WTC11 (cell line): ENCODE measurements around the gene ZC3H14. TPM values are rescaled to one million over a fixed set of nuclear protein-coding genes. Genes with fewer than 3 reads are reported as not detected.

Source experiments
- ATAC-seq: fragments of 200-7000 bp; cut with Tn5 transposase; 2 replicates; pipeline ENCODE4 v1.10.0; 2021; ENCODE audit warnings: mild to moderate bottlenecking, moderate library complexity
- CTCF ChIA-PET: fragments of 300-600 bp; sonication (Branson Sonifier 250); formaldehyde crosslinking; loops from one replicate; lab custom pipeline; 2021; ENCODE audit warnings: antibody characterized with exemption; lab: Charles Lee
- POLR2A ChIA-PET: fragments of 350-600 bp; sonication (Branson Sonifier 250); formaldehyde crosslinking; loops from one replicate; lab custom pipeline; 2021; ENCODE audit warnings: antibody characterized with exemption; lab: Charles Lee
- DNase-seq: peaks from one replicate; pipeline ENCODE4 v3.0.0; 2021; ENCODE audit warnings: low spot score
- H3K27ac Mint-ChIP-seq: 2 replicates; pipeline ENCODE4 v1.8.0; 2021; ENCODE audit warnings: mixed read lengths
- H3K27me3 Mint-ChIP-seq: 2 replicates; pipeline ENCODE4 v1.8.0; 2021; ENCODE audit warnings: low read depth, mild to moderate bottlenecking, moderate library complexity, mixed read lengths
- H3K36me3 Mint-ChIP-seq: 2 replicates; pipeline ENCODE4 v1.8.0; 2021; ENCODE audit warnings: mixed read lengths
- H3K4me1 Mint-ChIP-seq: 2 replicates; pipeline ENCODE4 v1.8.0; 2022; ENCODE audit warnings: mixed read lengths
- H3K4me3 Mint-ChIP-seq: 2 replicates; pipeline ENCODE4 v1.8.0; 2021; ENCODE audit warnings: mild to moderate bottlenecking, moderate library complexity, mixed read lengths
- H3K9me3 Mint-ChIP-seq: 2 replicates; pipeline ENCODE4 v1.8.0; 2021; ENCODE audit warnings: mixed read lengths
- ELF4 ChIP-seq: sonication (generic); formaldehyde crosslinking; IDR thresholded peaks from 2 replicates; pipeline ENCODE4 v1.8.1; 2022; ENCODE audit warnings: low read depth, mild to moderate bottlenecking, moderate library complexity, missing genetic modification reagents
- GRHL2 ChIP-seq: fragments of 250-450 bp; sonication (Bioruptor Pico); IDR thresholded peaks from 2 replicates; pipeline ENCODE4 v1.8.0; 2022; ENCODE audit warnings: mild to moderate bottlenecking, moderate library complexity; ENCODE audit not compliant: insufficient replicate concordance, severe bottlenecking
- MAX ChIP-seq: sonication (generic); formaldehyde crosslinking; IDR thresholded peaks from 2 replicates; pipeline ENCODE4 v1.8.0; 2022; ENCODE audit warnings: mild to moderate bottlenecking, missing genetic modification reagents
- OVOL2 ChIP-seq: fragments of 250-450 bp; sonication (Bioruptor Pico); IDR thresholded peaks from 2 replicates; pipeline ENCODE4 v1.9.0; 2021; ENCODE audit warnings: mild to moderate bottlenecking, borderline replicate concordance
- RELA ChIP-seq: sonication (generic); formaldehyde crosslinking; IDR thresholded peaks from 2 replicates; pipeline ENCODE4 v1.8.1; 2022; ENCODE audit warnings: missing genetic modification reagents, mild to moderate bottlenecking, borderline replicate concordance
- TEAD1 ChIP-seq: sonication (generic); formaldehyde crosslinking; IDR thresholded peaks from 2 replicates; pipeline ENCODE4 v1.8.0; 2022; ENCODE audit warnings: mild to moderate bottlenecking, missing genetic modification reagents
- TEAD4 ChIP-seq: sonication (generic); formaldehyde crosslinking; IDR thresholded peaks from 2 replicates; pipeline ENCODE4 v1.8.0; 2022; ENCODE audit warnings: mild to moderate bottlenecking, missing genetic modification reagents
- ZNF138 ChIP-seq: sonication (generic); formaldehyde crosslinking; conservative IDR thresholded peaks from 2 replicates; pipeline ENCODE4 v1.8.1; 2022; ENCODE audit warnings: mild to moderate bottlenecking, moderate library complexity, missing genetic modification reagents
- ZNF281 ChIP-seq: sonication (generic); formaldehyde crosslinking; IDR thresholded peaks from 2 replicates; pipeline ENCODE4 v1.8.0; 2023; ENCODE audit warnings: mild to moderate bottlenecking, missing genetic modification reagents
- ZNF416 ChIP-seq: fragments of 250-450 bp; sonication (Bioruptor Pico); IDR thresholded peaks from 2 replicates; pipeline ENCODE4 v1.9.0; 2021; ENCODE audit warnings: mild to moderate bottlenecking, inconsistent platforms
- total RNA-seq: library from RNA; stranded (reverse); gene quantifications from 3 replicates; pipeline ENCODE4 v1.2.3, GENCODE V29; 2021
- TF ChIP-seq, protein P1 (sequence below): sonication (generic); formaldehyde crosslinking; IDR thresholded peaks from 2 replicates; pipeline ENCODE4 v1.8.1; 2022; ENCODE audit warnings: low read depth, missing genetic modification reagents, borderline replicate concordance
- TF ChIP-seq, protein P2 (sequence below): sonication (generic); formaldehyde crosslinking; IDR thresholded peaks from 2 replicates; pipeline ENCODE4 v1.8.1; 2023; ENCODE audit warnings: mild to moderate bottlenecking, missing genetic modification reagents, moderate library complexity
- TF ChIP-seq, protein P3 (sequence below): sonication (generic); formaldehyde crosslinking; IDR thresholded peaks from 2 replicates; pipeline ENCODE4 v1.8.1; 2023; ENCODE audit warnings: mild to moderate bottlenecking, missing genetic modification reagents
- TF ChIP-seq, protein P4 (sequence below): sonication (generic); formaldehyde crosslinking; IDR thresholded peaks from 2 replicates; pipeline ENCODE4 v1.8.1; 2022; ENCODE audit warnings: missing genetic modification reagents, borderline replicate concordance
- TF ChIP-seq, protein P5 (sequence below): fragments of 250-450 bp; sonication (Bioruptor Pico); IDR thresholded peaks from 2 replicates; pipeline ENCODE4 v2.1.2; 2022; ENCODE audit warnings: mild to moderate bottlenecking, moderate library complexity

The ZC3H14 gene
- total RNA-seq, 1 experiment from 2014 or later: 64.9 TPM

- CTCF ChIA-PET: no interaction called here
- TF ChIP-seq, protein P1, sequence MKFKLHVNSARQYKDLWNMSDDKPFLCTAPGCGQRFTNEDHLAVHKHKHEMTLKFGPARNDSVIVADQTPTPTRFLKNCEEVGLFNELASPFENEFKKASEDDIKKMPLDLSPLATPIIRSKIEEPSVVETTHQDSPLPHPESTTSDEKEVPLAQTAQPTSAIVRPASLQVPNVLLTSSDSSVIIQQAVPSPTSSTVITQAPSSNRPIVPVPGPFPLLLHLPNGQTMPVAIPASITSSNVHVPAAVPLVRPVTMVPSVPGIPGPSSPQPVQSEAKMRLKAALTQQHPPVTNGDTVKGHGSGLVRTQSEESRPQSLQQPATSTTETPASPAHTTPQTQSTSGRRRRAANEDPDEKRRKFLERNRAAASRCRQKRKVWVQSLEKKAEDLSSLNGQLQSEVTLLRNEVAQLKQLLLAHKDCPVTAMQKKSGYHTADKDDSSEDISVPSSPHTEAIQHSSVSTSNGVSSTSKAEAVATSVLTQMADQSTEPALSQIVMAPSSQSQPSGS (CRISPR knock-in tag): no peak
- TF ChIP-seq RELA (CRISPR knock-in tag): no peak
- TF ChIP-seq GRHL2 (CRISPR knock-in tag): no peak
- no peak for TF ChIP-seq TEAD4
- TF ChIP-seq, protein P2, sequence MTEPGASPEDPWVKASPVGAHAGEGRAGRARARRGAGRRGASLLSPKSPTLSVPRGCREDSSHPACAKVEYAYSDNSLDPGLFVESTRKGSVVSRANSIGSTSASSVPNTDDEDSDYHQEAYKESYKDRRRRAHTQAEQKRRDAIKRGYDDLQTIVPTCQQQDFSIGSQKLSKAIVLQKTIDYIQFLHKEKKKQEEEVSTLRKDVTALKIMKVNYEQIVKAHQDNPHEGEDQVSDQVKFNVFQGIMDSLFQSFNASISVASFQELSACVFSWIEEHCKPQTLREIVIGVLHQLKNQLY (CRISPR knock-in tag): no peak
- TF ChIP-seq, protein P3, sequence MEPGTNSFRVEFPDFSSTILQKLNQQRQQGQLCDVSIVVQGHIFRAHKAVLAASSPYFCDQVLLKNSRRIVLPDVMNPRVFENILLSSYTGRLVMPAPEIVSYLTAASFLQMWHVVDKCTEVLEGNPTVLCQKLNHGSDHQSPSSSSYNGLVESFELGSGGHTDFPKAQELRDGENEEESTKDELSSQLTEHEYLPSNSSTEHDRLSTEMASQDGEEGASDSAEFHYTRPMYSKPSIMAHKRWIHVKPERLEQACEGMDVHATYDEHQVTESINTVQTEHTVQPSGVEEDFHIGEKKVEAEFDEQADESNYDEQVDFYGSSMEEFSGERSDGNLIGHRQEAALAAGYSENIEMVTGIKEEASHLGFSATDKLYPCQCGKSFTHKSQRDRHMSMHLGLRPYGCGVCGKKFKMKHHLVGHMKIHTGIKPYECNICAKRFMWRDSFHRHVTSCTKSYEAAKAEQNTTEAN (CRISPR knock-in tag): no peak
- TF ChIP-seq, protein P4, sequence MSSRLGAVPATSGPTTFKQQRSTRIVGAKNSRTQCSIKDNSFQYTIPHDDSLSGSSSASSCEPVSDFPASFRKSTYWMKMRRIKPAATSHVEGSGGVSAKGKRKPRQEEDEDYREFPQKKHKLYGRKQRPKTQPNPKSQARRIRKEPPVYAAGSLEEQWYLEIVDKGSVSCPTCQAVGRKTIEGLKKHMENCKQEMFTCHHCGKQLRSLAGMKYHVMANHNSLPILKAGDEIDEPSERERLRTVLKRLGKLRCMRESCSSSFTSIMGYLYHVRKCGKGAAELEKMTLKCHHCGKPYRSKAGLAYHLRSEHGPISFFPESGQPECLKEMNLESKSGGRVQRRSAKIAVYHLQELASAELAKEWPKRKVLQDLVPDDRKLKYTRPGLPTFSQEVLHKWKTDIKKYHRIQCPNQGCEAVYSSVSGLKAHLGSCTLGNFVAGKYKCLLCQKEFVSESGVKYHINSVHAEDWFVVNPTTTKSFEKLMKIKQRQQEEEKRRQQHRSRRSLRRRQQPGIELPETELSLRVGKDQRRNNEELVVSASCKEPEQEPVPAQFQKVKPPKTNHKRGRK: no peak
- TF ChIP-seq, protein P5, sequence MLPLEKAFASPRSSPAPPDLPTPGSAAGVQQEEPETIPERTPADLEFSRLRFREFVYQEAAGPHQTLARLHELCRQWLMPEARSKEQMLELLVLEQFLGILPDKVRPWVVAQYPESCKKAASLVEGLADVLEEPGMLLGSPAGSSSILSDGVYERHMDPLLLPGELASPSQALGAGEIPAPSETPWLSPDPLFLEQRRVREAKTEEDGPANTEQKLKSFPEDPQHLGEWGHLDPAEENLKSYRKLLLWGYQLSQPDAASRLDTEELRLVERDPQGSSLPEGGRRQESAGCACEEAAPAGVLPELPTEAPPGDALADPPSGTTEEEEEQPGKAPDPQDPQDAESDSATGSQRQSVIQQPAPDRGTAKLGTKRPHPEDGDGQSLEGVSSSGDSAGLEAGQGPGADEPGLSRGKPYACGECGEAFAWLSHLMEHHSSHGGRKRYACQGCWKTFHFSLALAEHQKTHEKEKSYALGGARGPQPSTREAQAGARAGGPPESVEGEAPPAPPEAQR (CRISPR knock-in tag): no peak
- Mint-ChIP-seq H3K4me1 (no peaks in the 10 kb centered on the region), H3K27ac (no peak overlapping the region), H3K4me3 (no peak overlapping the region), H3K9me3 (no peaks in the 10 kb centered on the region), H3K36me3 (0 out of 2 replicates have a peak, but pooled peaks cover 2% of the 10 kb centered on the region), H3K27me3 (no peaks in the 10 kb centered on the region)
- POLR2A ChIA-PET: no interaction called here
- DNase-seq (no peak), ATAC-seq (no peak)
These were observed 19.7 kb upstream of the ZC3H14 start for GRCh38 chr14:88542857-88543795.

GRCh38 chr14:88545256-88545655 is 17.6 kb upstream of the ZC3H14 start:
- Mint-ChIP-seq H3K4me3 (no peak overlapping the region), H3K27me3 (no peaks in the 10 kb centered on the region), H3K4me1 (no peaks in the 10 kb centered on the region), H3K9me3 (no peaks in the 10 kb centered on the region), H3K36me3 (peaks cover 6% of the 10 kb centered on the region; the same call in 1 of the 2 replicates), H3K27ac (no peak overlapping the region)
- DNase-seq: no peak
- ATAC-seq: no peak
- TF ChIP-seq ZNF281 (CRISPR knock-in tag): no peak
- no peak for TF ChIP-seq MAX (CRISPR knock-in tag)
- TF ChIP-seq ZNF416 (CRISPR knock-in tag): no peak
- TF ChIP-seq TEAD1 (CRISPR knock-in tag): no peak
- no peak for TF ChIP-seq ZNF138 (CRISPR knock-in tag)
- no peak for TF ChIP-seq OVOL2 (CRISPR knock-in tag)
- no peak for TF ChIP-seq ELF4 (CRISPR knock-in tag)
- CTCF ChIA-PET: no interaction called here
- POLR2A ChIA-PET: no interaction called here
